ENCODE measurements around the gene UPF1. TPM values are rescaled to one million over a fixed set of nuclear protein-coding genes. Genes with fewer than 3 reads are reported as not detected.
A peak's percentile ranks its signal among the peaks of the same experiment; 100 is the strongest.

UPF1 gene
- total and polyA plus RNA-seq, 5 experiments from 2014 or later: 7.5 to 112 (median 28.4) TPM

- POLR2A ChIA-PET: no interaction called here
- no peak for DNase-seq
- H3K4me3 Mint-ChIP-seq: no peak overlapping the region
- ATAC-seq: no peak
- H3K36me3 Mint-ChIP-seq: no peaks in the 10 kb centered on the region
- H3K4me1 Mint-ChIP-seq: peaks cover 12 to 16% (median 12%) of the 10 kb centered on the region in 4 donors
- peak overlapping the region in 1 of 10 donors; percentile 60 for H3K27ac Mint-ChIP-seq
- peaks cover 0 to 2% (median 0%) of the 10 kb centered on the region in 9 donors for H3K9me3 Mint-ChIP-seq
- H3K27me3 Mint-ChIP-seq: peaks cover 0 to 13% (median 3%) of the 10 kb centered on the region in 5 donors
These were observed 44.0 kb downstream of the UPF1 start for GRCh38 chr19:18875726-18876125.

- Mint-ChIP-seq H3K27ac (peak overlapping the region in 2 of 10 donors; percentile 2 to 71), H3K27me3 (peaks cover 0 to 2% (median 0%) of the 10 kb centered on the region in 5 donors), H3K4me1 (peaks cover 3 to 11% (median 6%) of the 10 kb centered on the region in 4 donors), H3K4me3 (no peak overlapping the region), H3K9me3 (peaks cover 0 to 2% (median 0%) of the 10 kb centered on the region in 9 donors), H3K36me3 (no peaks in the 10 kb centered on the region)
- no peak for ATAC-seq
- DNase-seq: no peak
- POLR2A ChIA-PET: interaction anchor here (0.6 kb wide), 1 partner anchor 662 kb away, joined by 5 read pairs; no protein-coding TSS in a partner anchor
These were observed 45.1 kb downstream of the UPF1 start for GRCh38 chr19:18876865-18877264.

GRCh38 chr19:18878058-18878797 is 46.5 kb downstream of the UPF1 start:
- no peaks in the 10 kb centered on the region for H3K9me3 Mint-ChIP-seq
- no peak for DNase-seq
- H3K4me1 Mint-ChIP-seq: peaks cover 0 to 4% (median under 1%) of the 10 kb centered on the region in 4 donors
- peak overlapping the region in 2 of 10 donors; percentile 11 to 51 for H3K27ac Mint-ChIP-seq
- H3K36me3 Mint-ChIP-seq: no peaks in the 10 kb centered on the region
- POLR2A ChIA-PET: no interaction called here
- peaks cover 0 to 2% (median 0%) of the 10 kb centered on the region in 5 donors for H3K27me3 Mint-ChIP-seq
- no peak for ATAC-seq
- H3K4me3 Mint-ChIP-seq: no peak overlapping the region

GRCh38 chr19:18878858-18879578 is 47.3 kb downstream of the UPF1 start:
- ATAC-seq: peak in 1 of 2 donors; percentile 15
- Mint-ChIP-seq H3K27ac (no peak overlapping the region), H3K9me3 (no peaks in the 10 kb centered on the region), H3K4me3 (no peak overlapping the region), H3K4me1 (peaks cover 0 to 4% (median under 1%) of the 10 kb centered on the region in 4 donors), H3K27me3 (peaks cover 0 to 2% (median 0%) of the 10 kb centered on the region in 5 donors), H3K36me3 (no peaks in the 10 kb centered on the region)
- POLR2A ChIA-PET: no interaction called here
- no peak for DNase-seq

GRCh38 chr19:18879579-18880373 is 48.0 kb downstream of the UPF1 start:
- ATAC-seq: peak; percentile 68 to 81
- POLR2A ChIA-PET: no interaction called here
- H3K4me3 Mint-ChIP-seq: no peak overlapping the region
- no peaks in the 10 kb centered on the region for H3K36me3 Mint-ChIP-seq
- peak in 3 of 10 donors; percentile 19 to 29 (median 20) for DNase-seq
- peak overlapping the region in 1 of 10 donors; percentile 48 for H3K27ac Mint-ChIP-seq
- no peaks in the 10 kb centered on the region for H3K9me3 Mint-ChIP-seq
- peaks cover 0 to 2% (median under 1%) of the 10 kb centered on the region in 4 donors for H3K4me1 Mint-ChIP-seq
- no peaks in the 10 kb centered on the region for H3K27me3 Mint-ChIP-seq

GRCh38 chr19:18881491-18881890 is 49.7 kb downstream of the UPF1 start:
- Mint-ChIP-seq H3K36me3 (no peaks in the 10 kb centered on the region), H3K9me3 (no peaks in the 10 kb centered on the region), H3K4me1 (peaks cover 0 to 2% (median under 1%) of the 10 kb centered on the region in 4 donors), H3K27me3 (no peaks in the 10 kb centered on the region), H3K4me3 (no peak overlapping the region), H3K27ac (peak overlapping the region in 2 of 10 donors; percentile 19 to 53)
- ATAC-seq: no peak
- no peak for DNase-seq
- POLR2A ChIA-PET: interaction anchor here (0.7 kb wide), 1 partner anchor 403 kb away, joined by 3 read pairs; no protein-coding TSS in a partner anchor

GRCh38 chr19:18883526-18884304 is 52.0 kb downstream of the UPF1 start:
- POLR2A ChIA-PET: interaction anchor here (0.6 to 0.7 kb wide), 2 partner anchors 364 to 1582 kb away, joined by 3 to 8 read pairs; no protein-coding TSS in a partner anchor
- H3K9me3 Mint-ChIP-seq: no peaks in the 10 kb centered on the region
- H3K27me3 Mint-ChIP-seq: peaks cover 0 to 6% (median 3%) of the 10 kb centered on the region in 5 donors

GRCh38 chr19:18886972-18887371 is 55.2 kb downstream of the UPF1 start:
- ATAC-seq (no peak), DNase-seq (no peak)
- Mint-ChIP-seq H3K27me3 (peaks cover 0 to 11% (median 3%) of the 10 kb centered on the region in 5 donors), H3K36me3 (no peaks in the 10 kb centered on the region), H3K9me3 (no peaks in the 10 kb centered on the region), H3K4me1 (no peaks in the 10 kb centered on the region), H3K4me3 (no peak overlapping the region), H3K27ac (peak overlapping the region in 3 of 10 donors; percentile 24 to 38 (median 32))
- POLR2A ChIA-PET: interaction anchor here (0.7 kb wide), 1 partner anchor 953 kb away, joined by 6 read pairs; no protein-coding TSS in a partner anchor

More at GRCh38 chr19:18883526-18884304, 52.0 kb downstream of the UPF1 start:
- no peak overlapping the region for H3K4me3 Mint-ChIP-seq
- no peak overlapping the region for H3K27ac Mint-ChIP-seq
- ATAC-seq: no peak
- no peaks in the 10 kb centered on the region for H3K36me3 Mint-ChIP-seq
- peaks cover 0 to 2% (median under 1%) of the 10 kb centered on the region in 4 donors for H3K4me1 Mint-ChIP-seq
- no peak for DNase-seq

GRCh38 chr19:18889949-18890745 is 58.4 kb downstream of the UPF1 start:
- no peak for ATAC-seq
- peaks cover 3 to 25% (median 10%) of the 10 kb centered on the region in 5 donors for H3K27me3 Mint-ChIP-seq
- H3K27ac Mint-ChIP-seq: no peak overlapping the region
- H3K9me3 Mint-ChIP-seq: no peaks in the 10 kb centered on the region
- peaks cover 0 to 2% (median 0%) of the 10 kb centered on the region in 4 donors for H3K4me1 Mint-ChIP-seq
- POLR2A ChIA-PET: interaction anchor here (0.7 kb wide), 1 partner anchor 19 kb away, joined by 4 read pairs; no protein-coding TSS in a partner anchor
- H3K36me3 Mint-ChIP-seq: no peaks in the 10 kb centered on the region
- no peak overlapping the region for H3K4me3 Mint-ChIP-seq
- DNase-seq: no peak

GRCh38 chr19:18893587-18894253 is 62.0 kb downstream of the UPF1 start:
- H3K27me3 Mint-ChIP-seq: peaks cover 11 to 32% (median 21%) of the 10 kb centered on the region in 5 donors
- H3K36me3 Mint-ChIP-seq: peaks cover 0 to 8% (median 3%) of the 10 kb centered on the region in 3 donors
- no peak overlapping the region for H3K27ac Mint-ChIP-seq
- H3K4me3 Mint-ChIP-seq: peak overlapping the region in 3 of 10 donors; percentile 22 to 57 (median 50)
- no peak for ATAC-seq
- POLR2A ChIA-PET: no interaction called here
- H3K9me3 Mint-ChIP-seq: no peaks in the 10 kb centered on the region
- no peak for DNase-seq
- peaks cover 4 to 15% (median 12%) of the 10 kb centered on the region in 4 donors for H3K4me1 Mint-ChIP-seq

Measured in naive thymus-derived CD8-positive, alpha-beta T cell (primary cell).